HG03457 (cell line): ENCODE measurements around the gene ALDH4A1.
"Not testable (repeated sequence)": the region's sequence is repeated elsewhere in the genome, so short reads cannot be mapped to it uniquely, and the experiment has no call there.

Source experiments
- ATAC-seq: cut with Tn5 transposase; IDR thresholded peaks from one replicate; pipeline ENCODE4 v1.9.1; 2021; ENCODE audit warnings: moderate number of reproducible peaks; ENCODE audit not compliant: unreplicated experiment

Gene ALDH4A1

GRCh38 chr1:18858070-18858688 lies 44.2 kb downstream of the ALDH4A1 start:
- no peak for ATAC-seq

GRCh38 chr1:18856435-18856834 lies 45.9 kb downstream of the ALDH4A1 start:
- ATAC-seq = no peak

- no peak for ATAC-seq
Observed at GRCh38 chr1:18855573-18855972, 46.8 kb downstream of the ALDH4A1 start.

DNA sequence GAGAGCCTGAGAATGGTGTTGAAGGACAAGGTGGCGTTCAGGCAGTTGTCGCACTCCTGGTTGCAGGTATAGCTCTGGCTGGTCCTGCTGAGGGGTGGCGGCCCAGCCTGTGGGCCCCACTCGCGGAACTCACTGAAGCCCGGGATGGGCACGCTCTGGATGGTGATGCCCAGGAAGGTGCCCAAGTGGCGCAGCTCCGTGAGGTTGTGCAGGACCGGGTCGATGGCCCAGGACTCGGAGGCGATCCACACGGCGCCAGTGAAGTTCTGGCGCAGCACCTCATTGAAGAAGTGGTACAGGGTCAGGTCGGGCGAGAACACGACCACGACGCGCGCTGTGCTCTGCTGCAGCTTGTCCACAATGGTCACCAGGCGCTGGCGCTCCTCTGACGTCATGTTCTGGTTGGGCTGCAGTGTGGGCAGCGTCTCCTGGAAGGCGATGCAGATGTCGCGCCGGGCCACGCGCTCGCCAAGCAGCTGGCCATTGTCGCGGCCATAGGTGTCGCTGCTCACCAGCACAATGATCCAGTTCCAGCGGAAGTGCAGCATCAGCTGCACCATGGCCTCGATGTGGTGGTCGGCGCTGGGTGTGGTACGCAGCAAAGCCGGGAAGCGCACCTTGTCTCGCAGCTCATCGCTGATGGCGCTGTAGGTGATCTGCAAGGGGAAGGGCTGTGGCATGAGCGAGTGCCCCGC lies 47.9 kb downstream of the ALDH4A1 start:
- ATAC-seq = no peak

DNA sequence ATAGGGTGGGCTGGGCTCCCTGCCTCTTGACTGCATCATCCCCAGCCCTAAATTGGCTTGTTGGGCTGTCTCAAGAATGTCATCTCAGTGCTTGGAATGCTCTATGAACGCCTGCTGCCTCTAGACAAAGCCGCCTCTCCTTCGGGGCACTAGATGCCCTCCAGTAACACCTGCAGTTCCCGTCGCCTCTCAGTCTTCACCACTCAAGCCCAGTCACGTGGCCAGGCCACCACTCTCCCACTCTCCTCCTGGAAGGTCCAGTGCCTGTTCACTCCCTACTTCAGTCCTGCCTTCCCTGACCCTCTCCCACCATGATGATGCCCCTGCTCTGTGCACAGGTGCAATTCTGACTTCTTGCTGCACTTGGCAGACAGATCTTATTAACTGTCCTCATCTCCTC lies 49.9 kb downstream of the ALDH4A1 start:
- no peak for ATAC-seq

DNA sequence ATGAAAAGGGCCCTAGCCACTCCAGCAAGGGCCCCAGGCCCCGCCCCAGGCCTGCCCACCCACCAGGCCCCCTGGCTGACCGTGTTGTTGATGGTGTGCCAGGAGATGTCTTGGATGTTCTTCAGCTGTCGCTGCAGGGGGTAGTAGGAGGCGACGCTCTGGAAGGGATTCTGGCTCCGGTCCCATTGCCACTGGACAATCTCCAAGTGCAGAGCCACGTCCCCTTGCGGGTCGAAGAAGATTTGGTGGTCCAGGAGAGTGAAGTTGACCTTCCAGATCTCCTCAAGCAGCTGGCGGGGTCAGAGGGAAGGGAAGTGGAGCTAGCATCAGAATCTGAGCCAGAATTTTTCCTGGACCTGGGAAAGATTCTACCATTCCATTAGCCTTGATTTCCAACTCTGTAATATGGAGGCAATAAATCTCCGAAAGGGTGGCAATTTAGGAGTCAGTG lies 53.1 kb downstream of the ALDH4A1 start:
- no peak for ATAC-seq

DNA sequence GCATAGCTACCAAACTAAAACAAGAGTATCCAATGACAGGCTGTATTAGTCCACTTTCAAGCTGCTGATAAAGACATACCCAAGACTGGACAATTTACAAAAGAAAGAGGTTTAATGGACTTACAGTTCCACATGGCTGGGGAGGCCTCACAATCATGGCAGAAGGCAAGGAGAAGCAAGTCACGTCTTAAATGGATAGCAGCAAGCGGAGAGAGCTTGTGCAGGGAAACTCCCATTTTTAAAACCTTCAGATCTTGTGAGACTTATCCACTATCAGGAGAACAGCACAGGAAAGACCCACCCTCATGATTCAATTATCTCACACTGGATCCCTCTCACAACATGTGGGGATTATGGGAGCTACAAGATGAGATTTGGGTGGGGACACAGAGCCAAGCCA lies 54.6 kb downstream of the ALDH4A1 start:
- ATAC-seq = not testable (repeated sequence)

DNA sequence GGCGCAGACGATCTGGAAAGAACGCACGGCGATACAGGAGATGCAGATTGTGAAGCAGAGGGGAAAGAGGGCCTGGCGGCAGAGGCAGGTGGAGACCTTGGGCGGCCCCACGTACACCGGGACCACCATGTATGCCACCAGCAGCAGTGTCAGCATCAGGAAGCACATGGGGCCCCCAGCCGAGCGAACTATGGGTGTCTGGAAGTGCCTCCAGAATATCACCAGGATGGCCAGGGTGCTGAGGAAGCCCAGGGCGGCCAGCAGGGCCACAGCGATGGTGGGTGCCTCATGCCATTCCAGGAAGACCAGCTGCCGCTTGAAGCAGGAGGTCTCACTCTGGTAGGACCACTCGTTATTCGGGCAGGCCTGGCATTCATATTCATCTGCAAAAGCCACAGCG lies 62.2 kb downstream of the ALDH4A1 start:
- no peak for ATAC-seq

GRCh38 chr1:18836654-18837053 lies 65.7 kb downstream of the ALDH4A1 start:
- ATAC-seq = no peak

DNA sequence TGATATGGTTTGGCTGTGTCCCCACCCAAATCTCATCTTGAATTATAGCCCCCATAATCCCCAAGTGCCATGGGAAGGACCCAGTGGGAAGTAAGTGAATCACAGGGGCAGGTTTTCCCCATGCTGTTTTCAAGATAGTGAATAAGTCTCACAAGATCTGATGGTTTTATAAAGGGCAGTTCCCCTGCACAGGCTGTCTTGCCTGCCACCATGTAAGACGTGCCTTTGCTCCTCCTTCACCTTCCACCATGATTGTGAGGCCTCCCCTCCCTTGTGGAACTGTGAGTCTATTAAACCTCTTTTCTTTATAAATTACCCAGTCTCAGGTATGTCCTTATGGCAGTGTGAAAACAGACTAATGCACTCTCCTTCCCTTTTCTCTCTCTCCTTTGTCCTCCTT lies 70.0 kb downstream of the ALDH4A1 start:
- ATAC-seq = not testable (repeated sequence)

- ATAC-seq = no peak
Observed at GRCh38 chr1:18831656-18832055, 70.7 kb downstream of the ALDH4A1 start.

- no peak for ATAC-seq
Observed at GRCh38 chr1:18830596-18830995, 71.8 kb downstream of the ALDH4A1 start.

DNA sequence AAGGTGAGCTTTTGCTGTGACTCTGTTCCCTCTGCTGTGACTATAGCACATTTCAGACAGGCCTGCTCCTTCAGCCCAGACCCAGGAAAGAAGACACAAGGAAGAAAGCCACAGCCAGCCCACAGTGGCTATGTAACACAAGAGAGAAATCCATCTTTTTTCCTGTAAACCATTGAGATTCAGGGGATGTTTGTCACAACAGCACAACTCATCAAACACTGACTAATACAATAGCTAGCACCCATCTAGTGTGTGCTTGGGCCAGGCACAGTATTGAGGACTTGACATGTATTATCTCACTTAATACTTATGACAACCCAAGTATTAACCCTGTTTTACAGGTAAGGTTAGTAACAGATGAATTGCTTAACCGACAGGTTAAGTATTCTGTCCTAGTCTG lies 72.7 kb downstream of the ALDH4A1 start:
- ATAC-seq = no peak

DNA sequence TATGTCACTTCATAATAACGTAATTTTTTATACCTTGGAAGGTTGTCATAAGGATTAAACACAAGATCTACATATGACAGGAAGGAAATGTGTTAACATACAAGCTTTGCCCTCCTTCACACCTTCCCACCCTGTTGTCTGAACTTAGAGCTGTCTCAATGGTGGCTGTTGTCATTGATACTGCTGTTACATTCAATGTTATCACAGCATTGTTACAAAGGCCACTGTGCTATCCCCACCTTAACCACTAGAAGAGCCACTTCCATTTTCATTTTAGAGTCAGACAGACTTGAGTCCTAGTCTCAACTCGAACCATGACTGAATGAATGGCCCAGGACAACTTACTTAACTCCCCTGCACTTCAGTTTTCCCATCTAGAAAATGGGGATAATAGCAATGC lies 74.1 kb downstream of the ALDH4A1 start:
- ATAC-seq = no peak

- ATAC-seq = no peak
Observed at GRCh38 chr1:18823438-18823837, 78.9 kb downstream of the ALDH4A1 start.
